Activated naive CD4-positive, alpha-beta T cell treated with anti-CD3 and anti-CD28 coated beads, Interleukin-2, amount 10 ng/mL, durations not matched to agents 7 days and 5 days (primary cell): Measurements from ENCODE around the gene C2orf92.

Experiments
- CTCF ChIA-PET: fragments of 350-600 bp; sonication (Branson Sonifier 250); formaldehyde crosslinking; loops from one replicate; lab custom pipeline; 2021; ENCODE audit warnings: antibody characterized with exemption; lab: Charles Lee
- DNase-seq: peaks from one replicate; pipeline ENCODE4 v3.0.0-alpha.2; 2020
- H3K27ac Mint-ChIP-seq: one replicate; pipeline ENCODE4 v1.8.0; 2021; ENCODE audit warnings: mild to moderate bottlenecking, moderate library complexity, mixed read lengths
- H3K27me3 Mint-ChIP-seq: one replicate; pipeline ENCODE4 v1.8.0; 2021; ENCODE audit warnings: mild to moderate bottlenecking, mixed read lengths
- H3K36me3 Mint-ChIP-seq: one replicate; pipeline ENCODE4 v1.8.0; 2021; ENCODE audit warnings: mixed read lengths
- H3K4me1 Mint-ChIP-seq: one replicate; pipeline ENCODE4 v1.8.0; 2021; ENCODE audit warnings: mixed read lengths
- H3K4me3 Mint-ChIP-seq: one replicate; pipeline ENCODE4 v1.8.0; 2021; ENCODE audit warnings: mild to moderate bottlenecking, moderate library complexity, mixed read lengths
- H3K9me3 Mint-ChIP-seq: one replicate; pipeline ENCODE4 v1.8.0; 2021; ENCODE audit warnings: mixed read lengths

C2orf92 gene

GRCh38 chr2:97654791-97655190 lies 14.7 kb upstream of the C2orf92 start:
- H3K9me3 Mint-ChIP-seq: no peaks in the 10 kb centered on the region
- H3K27ac Mint-ChIP-seq: peak overlapping the region; percentile 15
- no peak overlapping the region for H3K4me3 Mint-ChIP-seq
- no peaks in the 10 kb centered on the region for H3K27me3 Mint-ChIP-seq
- DNase-seq: no peak
- no peaks in the 10 kb centered on the region for H3K4me1 Mint-ChIP-seq
- H3K36me3 Mint-ChIP-seq: peaks cover 37% of the 10 kb centered on the region
- CTCF ChIA-PET: interaction anchor here (1.1 kb wide), 1 partner anchor 45 kb away, joined by 3 read pairs; no protein-coding TSS in a partner anchor

DNA sequence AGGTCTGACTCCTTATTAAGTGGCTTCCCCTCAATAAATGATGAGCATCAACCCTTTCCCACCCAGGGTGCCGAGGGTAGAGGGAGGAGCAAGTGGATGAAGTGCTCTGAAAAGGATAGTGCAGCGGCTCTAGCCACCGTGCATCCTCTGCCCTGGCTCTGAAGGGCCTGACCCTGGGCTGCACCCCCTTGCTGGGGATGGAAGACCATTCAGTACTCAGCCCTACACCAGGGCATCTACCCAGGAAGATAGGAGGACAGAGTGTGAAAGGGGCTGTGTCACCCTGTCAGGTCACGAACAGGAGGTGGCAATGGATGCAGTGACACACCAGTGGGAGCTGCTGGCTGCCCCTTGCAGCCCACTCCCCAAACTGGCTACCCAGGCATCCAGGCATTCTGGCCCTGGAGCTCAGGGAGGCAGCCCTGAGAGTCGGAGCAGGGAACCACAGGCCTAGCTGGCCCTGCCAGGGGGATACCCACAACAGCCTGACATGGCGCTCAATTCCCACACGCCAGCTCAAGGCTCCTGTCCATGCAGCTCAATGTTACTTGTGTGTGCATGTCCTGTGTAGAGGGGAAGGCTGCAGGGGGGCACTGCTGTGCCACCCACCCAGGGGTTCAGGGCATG lies 13.3 kb upstream of the C2orf92 start:
- H3K36me3 Mint-ChIP-seq: peaks cover 38% of the 10 kb centered on the region
- H3K4me3 Mint-ChIP-seq: no peak overlapping the region
- CTCF ChIA-PET: no interaction called here

DNA sequence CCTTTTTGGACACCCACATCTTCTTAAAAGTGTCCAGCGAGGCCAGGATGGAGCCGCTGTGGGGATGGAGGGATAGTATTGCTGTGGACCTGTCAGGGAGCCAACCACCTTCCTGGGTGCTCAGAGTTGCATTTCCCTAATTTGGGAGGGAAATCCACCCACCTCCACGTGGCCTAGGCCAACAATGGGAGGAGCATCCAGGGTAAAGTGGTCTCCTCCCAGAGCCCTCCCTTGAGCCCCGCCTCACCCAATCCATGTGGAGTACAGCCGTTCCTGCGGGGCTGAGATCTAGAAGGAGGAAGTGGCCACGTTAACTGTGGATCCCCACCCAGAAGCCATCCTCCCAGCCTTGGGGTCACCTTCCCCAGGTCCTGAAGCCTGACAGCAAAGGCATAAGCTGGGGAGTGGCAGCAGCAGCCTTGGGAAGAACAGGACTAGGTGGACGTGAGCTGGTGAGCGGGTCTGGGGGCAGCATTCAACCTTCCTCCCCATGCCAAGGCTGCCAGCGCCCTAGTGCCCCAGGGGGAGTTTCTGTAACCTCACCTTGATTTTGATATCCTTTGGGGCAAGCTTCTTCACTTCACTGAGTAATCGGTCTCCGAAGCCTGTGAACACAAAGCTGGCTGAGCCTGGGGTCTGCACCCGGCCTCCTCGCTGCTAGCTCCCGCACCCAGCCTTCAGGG lies 12.5 kb upstream of the C2orf92 start:
- no peaks in the 10 kb centered on the region for H3K27me3 Mint-ChIP-seq
- no peaks in the 10 kb centered on the region for H3K9me3 Mint-ChIP-seq
- no peak for DNase-seq
- H3K4me3 Mint-ChIP-seq: no peak overlapping the region
- peaks cover 42% of the 10 kb centered on the region for H3K36me3 Mint-ChIP-seq
- peaks cover 17% of the 10 kb centered on the region for H3K4me1 Mint-ChIP-seq
- no peak overlapping the region for H3K27ac Mint-ChIP-seq
- CTCF ChIA-PET: no interaction called here

More for the DNA sequence above, 13.3 kb upstream of the C2orf92 start:
- Mint-ChIP-seq H3K4me1 (peaks cover 9% of the 10 kb centered on the region), H3K27ac (no peak overlapping the region), H3K9me3 (no peaks in the 10 kb centered on the region), H3K27me3 (no peaks in the 10 kb centered on the region)
- no peak for DNase-seq

- no peak overlapping the region for H3K4me3 Mint-ChIP-seq
- no peak for DNase-seq
- H3K4me1 Mint-ChIP-seq: peaks cover 27% of the 10 kb centered on the region
- H3K27me3 Mint-ChIP-seq: no peaks in the 10 kb centered on the region
- peaks cover 42% of the 10 kb centered on the region for H3K36me3 Mint-ChIP-seq
- H3K27ac Mint-ChIP-seq: no peak overlapping the region
- CTCF ChIA-PET: interaction anchor here (1.9 kb wide), 1 partner anchor 11 kb away, joined by 7 read pairs; no protein-coding TSS in a partner anchor
- no peaks in the 10 kb centered on the region for H3K9me3 Mint-ChIP-seq
Observed at GRCh38 chr2:97657986-97658690, 11.4 kb upstream of the C2orf92 start.

GRCh38 chr2:97658691-97659157 lies 10.8 kb upstream of the C2orf92 start:
- H3K36me3 Mint-ChIP-seq: peaks cover 40% of the 10 kb centered on the region
- no peaks in the 10 kb centered on the region for H3K9me3 Mint-ChIP-seq
- H3K4me1 Mint-ChIP-seq: peaks cover 27% of the 10 kb centered on the region
- CTCF ChIA-PET: interaction anchor here (1.9 kb wide), 1 partner anchor 12 kb away, joined by 7 read pairs; no protein-coding TSS in a partner anchor
- no peak overlapping the region for H3K4me3 Mint-ChIP-seq
- H3K27me3 Mint-ChIP-seq: no peaks in the 10 kb centered on the region
- DNase-seq: no peak
- H3K27ac Mint-ChIP-seq: no peak overlapping the region

DNA sequence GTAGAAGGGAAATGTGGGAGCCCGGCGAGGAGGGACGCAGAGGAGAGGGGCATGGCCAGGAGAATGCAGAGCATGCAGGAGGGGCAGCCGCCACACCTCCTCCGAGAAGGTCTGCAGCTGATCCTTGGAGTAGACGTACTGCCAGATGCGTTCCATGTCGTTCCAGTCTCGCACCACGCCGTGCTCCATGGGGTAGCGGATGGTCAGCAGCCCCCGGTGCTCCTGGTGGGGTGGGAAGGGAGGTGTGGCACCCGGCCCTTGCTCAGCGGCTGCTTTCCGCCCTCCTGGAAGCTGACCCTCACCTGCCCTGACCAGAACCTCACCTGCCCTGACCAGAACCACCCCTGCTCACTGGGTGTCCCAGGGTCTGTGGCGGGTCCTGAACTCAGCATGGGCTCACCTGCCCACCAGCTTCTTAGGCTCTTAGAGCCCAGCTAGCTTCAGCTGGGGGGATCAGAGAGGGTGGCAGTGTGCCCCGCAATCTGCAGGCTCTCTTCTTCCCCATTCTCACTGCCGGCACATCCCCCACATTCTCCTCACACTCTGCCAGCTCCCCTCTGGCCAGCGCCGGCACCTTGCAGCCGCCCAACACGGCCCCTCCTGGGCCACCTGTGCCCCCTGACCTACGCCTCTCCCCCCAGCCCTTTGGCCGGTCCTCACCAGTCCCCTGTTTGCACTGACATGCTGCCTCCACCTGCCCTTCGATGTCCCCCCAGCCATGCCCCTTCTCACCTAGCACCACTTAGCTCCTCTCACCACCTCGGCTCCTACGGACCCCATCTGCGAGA lies 10.1 kb upstream of the C2orf92 start:
- H3K4me1 Mint-ChIP-seq: peaks cover 27% of the 10 kb centered on the region
- H3K4me3 Mint-ChIP-seq: no peak overlapping the region
- H3K9me3 Mint-ChIP-seq: no peaks in the 10 kb centered on the region
- H3K27me3 Mint-ChIP-seq: no peaks in the 10 kb centered on the region
- no peak for DNase-seq
- H3K36me3 Mint-ChIP-seq: peaks cover 37% of the 10 kb centered on the region
- CTCF ChIA-PET: interaction anchor here (0.8 to 1.9 kb wide), 5 partner anchors 8 to 69 kb away, joined by 3 to 7 read pairs (median 3); no protein-coding TSS in a partner anchor
- no peak overlapping the region for H3K27ac Mint-ChIP-seq

DNA sequence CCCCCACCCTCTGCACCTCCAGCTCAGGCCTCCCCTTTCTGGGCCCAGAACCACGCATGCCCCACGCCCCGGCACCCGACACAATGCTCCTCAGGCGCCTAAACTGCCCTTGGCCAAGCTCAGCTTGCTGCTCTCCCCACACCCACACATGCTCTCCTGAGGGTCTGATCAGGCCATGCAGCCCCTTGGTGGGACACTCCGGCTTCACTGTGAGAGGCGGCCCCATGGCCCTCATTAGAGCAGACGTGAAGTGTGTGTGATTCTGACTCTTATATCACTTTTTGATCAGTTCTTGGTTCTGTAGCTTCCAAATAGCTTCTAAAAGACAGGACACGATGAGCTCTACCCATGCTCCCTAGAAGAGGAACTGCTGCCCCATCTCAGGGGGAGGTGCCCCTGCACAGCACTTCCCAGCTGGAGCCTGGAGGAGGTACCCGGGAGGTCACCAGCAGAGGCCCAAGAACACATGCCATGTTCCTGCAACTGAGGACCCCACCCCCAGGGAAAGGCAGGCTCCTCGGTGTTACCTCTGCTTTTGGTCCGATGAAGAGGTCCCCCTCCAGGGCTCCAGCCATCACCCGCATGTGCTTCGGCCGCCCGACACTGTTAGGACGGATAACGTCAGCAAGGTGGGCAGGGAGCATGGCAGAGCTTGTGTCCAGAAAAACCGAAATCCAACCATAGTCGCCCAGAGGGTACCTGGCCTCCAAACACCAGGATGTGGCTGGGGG lies 9.3 kb upstream of the C2orf92 start:
- no peak overlapping the region for H3K27ac Mint-ChIP-seq
- H3K4me3 Mint-ChIP-seq: no peak overlapping the region
- CTCF ChIA-PET: interaction anchor here (0.8 to 2.9 kb wide), 6 partner anchors 8 to 69 kb away, joined by 3 to 10 read pairs (median 4); no protein-coding TSS in a partner anchor

DNA sequence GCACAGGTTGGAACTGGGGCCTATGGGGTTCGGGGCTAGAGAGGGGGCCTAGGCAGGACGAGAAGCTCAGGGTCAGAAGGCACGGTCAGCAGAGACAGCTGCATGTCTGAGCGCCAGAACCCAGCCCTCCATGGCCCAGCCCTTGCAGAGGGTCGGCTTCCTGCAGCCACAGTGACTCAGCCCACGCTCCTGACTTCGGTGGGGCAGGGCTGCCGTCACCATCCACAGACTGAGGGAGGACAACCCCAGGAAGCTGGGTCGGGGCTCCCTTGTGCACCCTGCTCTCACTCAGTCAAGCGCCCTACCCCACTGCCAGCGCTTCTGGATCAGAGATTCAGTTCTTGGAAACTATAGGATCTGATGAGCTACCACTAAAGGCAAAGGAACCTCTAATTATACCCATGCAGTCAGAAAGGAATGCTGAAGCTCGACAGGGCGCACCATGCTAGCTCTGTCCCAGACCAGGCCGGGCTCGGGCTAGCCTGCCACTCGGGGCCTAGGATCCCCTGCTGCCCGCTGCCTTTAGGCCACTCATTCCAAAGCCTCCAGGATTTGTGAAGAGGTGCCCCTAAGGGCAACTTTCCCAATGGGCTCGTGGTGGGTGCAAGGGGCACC lies 8.6 kb upstream of the C2orf92 start:
- Mint-ChIP-seq H3K9me3 (no peaks in the 10 kb centered on the region), H3K27me3 (no peaks in the 10 kb centered on the region), H3K27ac (peak overlapping the region; percentile 28), H3K36me3 (peaks cover 34% of the 10 kb centered on the region), H3K4me1 (peaks cover 34% of the 10 kb centered on the region), H3K4me3 (no peak overlapping the region)
- CTCF ChIA-PET: interaction anchor here (0.9 to 2.9 kb wide), 5 partner anchors 9 to 70 kb away, joined by 3 to 11 read pairs (median 5); no protein-coding TSS in a partner anchor
- DNase-seq: no peak

More for the DNA sequence above, 9.3 kb upstream of the C2orf92 start:
- Mint-ChIP-seq H3K27me3 (no peaks in the 10 kb centered on the region), H3K36me3 (peaks cover 34% of the 10 kb centered on the region), H3K9me3 (no peaks in the 10 kb centered on the region), H3K4me1 (peaks cover 34% of the 10 kb centered on the region)
- no peak for DNase-seq

DNA sequence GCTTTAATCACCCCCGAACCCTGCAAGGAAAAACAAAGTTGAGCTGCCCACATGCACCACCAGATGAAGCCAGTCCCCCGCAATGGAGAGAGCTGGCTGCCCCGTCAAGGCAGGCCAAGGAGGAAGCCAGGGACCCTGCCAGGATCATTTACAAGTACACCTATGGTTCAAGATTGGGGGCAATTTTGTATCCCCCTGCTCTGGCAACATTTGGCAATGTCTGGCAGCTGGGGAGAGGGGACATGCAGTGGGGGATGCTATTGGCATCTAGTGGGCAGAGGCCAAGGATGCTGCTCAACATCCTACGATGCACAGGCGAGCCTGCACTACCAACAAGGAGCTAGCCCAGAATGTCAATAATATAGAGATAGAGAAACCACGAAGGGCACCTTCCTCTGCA lies 7.6 kb upstream of the C2orf92 start:
- Mint-ChIP-seq H3K36me3 (peaks cover 28% of the 10 kb centered on the region), H3K27ac (peak overlapping the region; percentile 98), H3K4me1 (peaks cover 36% of the 10 kb centered on the region), H3K27me3 (no peaks in the 10 kb centered on the region), H3K4me3 (peak overlapping the region; percentile 93), H3K9me3 (no peaks in the 10 kb centered on the region)
- no peak for DNase-seq
- CTCF ChIA-PET: interaction anchor here (1.4 to 4.9 kb wide), 6 partner anchors 11 to 71 kb away, joined by 3 to 78 read pairs (median 10); partner anchors contain the start of gene COX5B

DNA sequence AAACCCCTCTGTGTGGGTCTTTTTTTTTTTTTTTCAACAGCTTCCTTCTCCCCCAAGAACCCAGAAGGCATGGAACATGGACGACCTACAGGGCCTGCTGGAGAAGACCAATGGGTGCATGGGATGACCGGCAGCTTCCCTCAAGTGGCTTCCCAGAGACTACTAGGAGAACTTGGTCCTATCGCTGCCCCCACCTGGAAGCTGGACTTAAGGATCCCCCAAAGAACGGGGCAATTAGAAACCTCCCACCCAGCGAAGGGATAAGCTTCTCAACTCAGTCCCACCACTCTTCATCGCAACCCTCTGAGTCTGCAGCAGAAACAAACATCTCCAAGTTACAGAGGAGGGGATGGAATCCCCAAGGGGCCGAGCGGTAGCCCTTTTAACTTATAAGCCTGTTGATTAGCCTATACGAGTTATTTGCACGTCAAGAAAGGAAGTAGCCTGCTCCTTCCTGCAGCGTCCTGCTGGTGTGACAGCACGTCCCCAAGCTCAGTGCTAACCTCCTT lies 7.1 kb upstream of the C2orf92 start:
- H3K4me1 Mint-ChIP-seq: peaks cover 36% of the 10 kb centered on the region
- no peaks in the 10 kb centered on the region for H3K9me3 Mint-ChIP-seq
- CTCF ChIA-PET: interaction anchor here (1.0 to 4.9 kb wide), 8 partner anchors 11 to 72 kb away, joined by 3 to 78 read pairs (median 6); partner anchors contain the start of gene COX5B
- peaks cover 27% of the 10 kb centered on the region for H3K36me3 Mint-ChIP-seq
- peak overlapping the region; percentile 93 for H3K4me3 Mint-ChIP-seq
- DNase-seq: no peak
- H3K27me3 Mint-ChIP-seq: no peaks in the 10 kb centered on the region
- peak overlapping the region; percentile 98 for H3K27ac Mint-ChIP-seq

- Mint-ChIP-seq H3K4me3 (peak overlapping the region; percentile 93), H3K36me3 (peaks cover 24% of the 10 kb centered on the region), H3K27ac (peak overlapping the region; percentile 98), H3K27me3 (no peaks in the 10 kb centered on the region), H3K9me3 (no peaks in the 10 kb centered on the region), H3K4me1 (peaks cover 36% of the 10 kb centered on the region)
- CTCF ChIA-PET: interaction anchor here (0.9 to 4.9 kb wide), 10 partner anchors 12 to 72 kb away, joined by 3 to 78 read pairs (median 4); partner anchors contain the start of gene COX5B
- DNase-seq: peak; percentile 78
Observed at GRCh38 chr2:97662895-97663625, 6.5 kb upstream of the C2orf92 start.

DNA sequence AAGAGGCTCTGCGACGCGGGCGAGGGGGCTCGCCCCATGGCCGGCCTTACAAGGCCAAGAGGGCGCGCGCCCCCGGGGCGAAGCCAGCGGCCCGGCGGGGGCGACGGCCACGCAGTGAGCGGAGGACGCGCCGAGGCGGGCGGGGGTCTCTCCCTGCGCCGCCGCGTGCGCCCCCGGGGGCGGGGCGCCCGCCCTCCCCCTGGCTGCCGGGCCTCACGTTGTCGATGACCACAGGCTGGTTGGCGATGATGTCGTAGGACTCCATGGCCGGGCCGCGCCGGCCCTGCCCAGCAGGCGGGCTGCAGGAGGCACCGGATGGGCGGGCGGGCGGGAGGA lies 5.9 kb upstream of the C2orf92 start:
- H3K36me3 Mint-ChIP-seq: peaks cover 18% of the 10 kb centered on the region
- CTCF ChIA-PET: interaction anchor here (0.6 to 4.9 kb wide), 10 partner anchors 9 to 73 kb away, joined by 3 to 78 read pairs (median 5); partner anchors contain the start of genes ANKRD36B, COX5B and ZAP70
- H3K9me3 Mint-ChIP-seq: no peaks in the 10 kb centered on the region
- peaks cover 36% of the 10 kb centered on the region for H3K4me1 Mint-ChIP-seq
- no peaks in the 10 kb centered on the region for H3K27me3 Mint-ChIP-seq
- H3K27ac Mint-ChIP-seq: peak overlapping the region; percentile 98
- peak overlapping the region; percentile 93 for H3K4me3 Mint-ChIP-seq
- DNase-seq: no peak
